Caco-2 (cell line): Measurements from ENCODE around the gene MT1E. TPM values are rescaled to one million over a fixed set of nuclear protein-coding genes. Genes with fewer than 3 reads are reported as not detected.

Source experiments
- BruUV-seq: library from RNA; stranded (reverse); fragments of 400-500 nt; replicated peaks from 2 replicates; lab custom pipeline; 2021; lab: Mats Ljungman, UMichigan
- CTCF ChIA-PET: fragments of 300-600 bp; sonication (Branson Sonifier 250); formaldehyde crosslinking; loops from one replicate; lab custom pipeline; 2022; ENCODE audit warnings: antibody characterized with exemption; lab: Charles Lee
- POLR2A ChIA-PET: fragments of 300-600 bp; sonication (Branson Sonifier 250); formaldehyde crosslinking; loops from one replicate; lab custom pipeline; 2022; ENCODE audit warnings: antibody characterized with exemption; lab: Charles Lee
- DNase-seq, 2 experiments: peaks; one replicate each; pipeline versions ENCODE4 v3.0.0 to v3.0.0-alpha.2; 2020 to 2022
- H3K27me3 ChIP-seq: replicated peaks from 2 replicates; pipeline ENCODE4 v1.6.0; 2011; ENCODE audit warnings: low read length; ENCODE audit not compliant: control insufficient read depth, insufficient read depth
- H3K36me3 ChIP-seq: 2 replicates; pipeline ENCODE4 v1.5.1; 2011; ENCODE audit warnings: low read length; ENCODE audit not compliant: control insufficient read depth, insufficient read depth
- H3K4me1 ChIP-seq: fragments of 250-450 bp; sonication (Bioruptor Pico); 2 replicates; pipeline ENCODE4 v1.5.1; 2020; ENCODE audit warnings: mild to moderate bottlenecking
- H3K4me3 ChIP-seq: 2 replicates; pipeline ENCODE4 v1.5.1; 2011; ENCODE audit warnings: low read depth, mild to moderate bottlenecking, control low read depth, low read length
- H3K9me3 ChIP-seq: fragments of 250-450 bp; sonication (Bioruptor Pico); 2 replicates; pipeline ENCODE4 v1.5.1; 2020; ENCODE audit warnings: mild to moderate bottlenecking, moderate library complexity
- H3K27ac Mint-ChIP-seq: one replicate; pipeline ENCODE4 v1.8.0; 2022; ENCODE audit warnings: mixed read lengths; ENCODE audit not compliant: unreplicated experiment
- H3K27me3 Mint-ChIP-seq: one replicate; pipeline ENCODE4 v1.8.0; 2022; ENCODE audit warnings: mixed read lengths; ENCODE audit not compliant: insufficient read depth, unreplicated experiment
- H3K36me3 Mint-ChIP-seq: one replicate; pipeline ENCODE4 v1.8.0; 2022; ENCODE audit warnings: mild to moderate bottlenecking, mixed read lengths; ENCODE audit not compliant: insufficient read depth, unreplicated experiment
- H3K4me1 Mint-ChIP-seq: one replicate; pipeline ENCODE4 v1.8.0; 2022; ENCODE audit warnings: low read depth, mixed read lengths; ENCODE audit not compliant: unreplicated experiment
- H3K4me3 Mint-ChIP-seq: one replicate; pipeline ENCODE4 v1.8.0; 2022; ENCODE audit warnings: mild to moderate bottlenecking, moderate library complexity, mixed read lengths; ENCODE audit not compliant: unreplicated experiment
- H3K9me3 Mint-ChIP-seq: one replicate; pipeline ENCODE4 v1.8.0; 2022; ENCODE audit warnings: mixed read lengths; ENCODE audit not compliant: unreplicated experiment
- intact Hi-C: fragments of 100-400 bp; cut with micrococcal nuclease; formaldehyde crosslinking; loops from one replicate; pipeline ENCODE4 v1.10.0; 2022; ENCODE audit not compliant: unreplicated experiment
- total RNA-seq: library from RNA; stranded (reverse); gene quantifications from 2 replicates; pipeline ENCODE4 v1.2.3, GENCODE V29; 2022
- TF ChIP-seq, protein P1 (sequence below), 2 experiments: fragments of 200-600 bp in 1 of 2; IDR thresholded peaks; 1 replicate in 1 of 2; 2 replicates in 1 of 2; pipeline versions ENCODE4 v1.5.1 to v1.8.0; 2011 to 2022; ENCODE audit warnings: antibody characterized with exemption in 1 of 2, control low read depth in 1 of 2, inconsistent platforms in 1 of 2, low read depth in 1 of 2, low read length in 1 of 2, mild to moderate bottlenecking in 1 of 2, moderate library complexity in 1 of 2; ENCODE audit not compliant: insufficient read depth in 1 of 2, severe bottlenecking in 1 of 2, unreplicated experiment in 1 of 2

Gene MT1E
- total RNA-seq, 1 experiment from 2014 or later: 2.0 TPM

DNA sequence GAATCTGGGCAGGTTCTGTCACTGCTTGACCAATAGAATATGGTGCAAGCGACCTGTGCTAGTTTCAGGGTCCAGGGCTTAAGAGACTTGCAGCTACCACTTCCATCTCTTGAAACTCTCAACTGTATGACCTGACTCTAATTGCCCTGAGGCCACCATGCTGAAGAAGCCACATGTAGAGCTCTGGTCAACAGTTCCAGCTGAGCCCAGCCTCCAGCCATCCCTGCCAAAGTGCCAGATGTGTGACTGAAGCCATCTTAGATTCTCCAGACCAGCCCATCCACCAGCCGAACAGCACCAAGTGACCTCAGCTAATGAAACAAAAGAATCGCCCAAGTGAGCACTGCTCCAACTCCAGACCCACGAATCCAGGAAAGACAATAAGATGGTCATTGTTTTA, 20.6 kb upstream of the MT1E start:
- Histone ChIP-seq H3K27me3 (no peaks in the 10 kb centered on the region; the same call in 1 of the 2 replicates), H3K36me3 (no peaks in the 10 kb centered on the region), H3K4me3 (no peak overlapping the region), H3K4me1 (peaks cover 11% of the 10 kb centered on the region; the same call in 1 of the 2 replicates), H3K9me3 (no peaks in the 10 kb centered on the region)
- ChIA-PET CTCF (interaction anchor here (1.8 to 5.3 kb wide), 2 partner anchors 18 to 97 kb away, joined by 4 to 95 read pairs; no protein-coding TSS in a partner anchor), POLR2A (interaction anchor here (0.5 kb wide), 1 partner anchor 13 kb away, joined by 3 read pairs; no protein-coding TSS in a partner anchor)
- peaks cover 9% of the 10 kb centered on the region for H3K27me3 Mint-ChIP-seq
- H3K4me3 Mint-ChIP-seq: no peak overlapping the region
- no peaks in the 10 kb centered on the region for H3K9me3 Mint-ChIP-seq
- TF ChIP-seq, protein P1, sequence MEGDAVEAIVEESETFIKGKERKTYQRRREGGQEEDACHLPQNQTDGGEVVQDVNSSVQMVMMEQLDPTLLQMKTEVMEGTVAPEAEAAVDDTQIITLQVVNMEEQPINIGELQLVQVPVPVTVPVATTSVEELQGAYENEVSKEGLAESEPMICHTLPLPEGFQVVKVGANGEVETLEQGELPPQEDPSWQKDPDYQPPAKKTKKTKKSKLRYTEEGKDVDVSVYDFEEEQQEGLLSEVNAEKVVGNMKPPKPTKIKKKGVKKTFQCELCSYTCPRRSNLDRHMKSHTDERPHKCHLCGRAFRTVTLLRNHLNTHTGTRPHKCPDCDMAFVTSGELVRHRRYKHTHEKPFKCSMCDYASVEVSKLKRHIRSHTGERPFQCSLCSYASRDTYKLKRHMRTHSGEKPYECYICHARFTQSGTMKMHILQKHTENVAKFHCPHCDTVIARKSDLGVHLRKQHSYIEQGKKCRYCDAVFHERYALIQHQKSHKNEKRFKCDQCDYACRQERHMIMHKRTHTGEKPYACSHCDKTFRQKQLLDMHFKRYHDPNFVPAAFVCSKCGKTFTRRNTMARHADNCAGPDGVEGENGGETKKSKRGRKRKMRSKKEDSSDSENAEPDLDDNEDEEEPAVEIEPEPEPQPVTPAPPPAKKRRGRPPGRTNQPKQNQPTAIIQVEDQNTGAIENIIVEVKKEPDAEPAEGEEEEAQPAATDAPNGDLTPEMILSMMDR (IDR thresholded peaks at IDR 0.05; ENCODE audit: insufficient read depth in 1 of 2, low read depth in 1 of 2, low read length in 1 of 2, severe bottlenecking in 1 of 2, unreplicated experiment in 1 of 2): no peak
- no peak for DNase-seq
- peaks cover 25% of the 10 kb centered on the region for H3K4me1 Mint-ChIP-seq
- no peak overlapping the region for H3K27ac Mint-ChIP-seq
- H3K36me3 Mint-ChIP-seq: no peaks in the 10 kb centered on the region
- intact Hi-C loops: loop anchor here (5.0 kb wide), 1 partner anchor 52 kb away; the partner anchor contains the start of gene MT1F
- no TSS peak for BruUV-seq

DNA sequence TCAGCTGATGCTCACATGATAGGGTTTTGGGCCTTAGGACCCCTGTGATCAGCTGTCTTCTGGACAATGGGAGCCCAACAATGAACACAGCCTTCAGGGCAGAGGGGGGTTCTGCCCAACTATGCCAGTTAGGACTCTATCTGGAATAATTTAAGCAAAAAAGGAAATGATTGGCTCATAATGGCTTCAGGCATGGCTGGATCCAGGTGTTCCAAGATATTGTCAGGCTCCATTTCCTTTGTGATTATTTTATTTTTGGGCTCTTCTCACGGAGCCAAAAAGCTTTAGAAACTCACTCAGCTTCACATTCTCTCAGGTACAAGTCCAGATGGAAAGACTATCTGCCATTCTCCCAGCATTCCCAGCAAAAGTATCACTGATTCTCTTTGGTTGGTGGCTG, 20.1 kb upstream of the MT1E start:
- H3K27ac Mint-ChIP-seq: no peak overlapping the region
- no peaks in the 10 kb centered on the region for H3K9me3 Mint-ChIP-seq
- H3K27me3 ChIP-seq: no peaks in the 10 kb centered on the region; the same call in 1 of the 2 replicates
- ChIA-PET CTCF (interaction anchor here (1.8 to 5.3 kb wide), 2 partner anchors 17 to 96 kb away, joined by 4 to 95 read pairs; no protein-coding TSS in a partner anchor), POLR2A (interaction anchor here (0.5 kb wide), 1 partner anchor 59 kb away, joined by 4 read pairs; no protein-coding TSS in a partner anchor)
- TF ChIP-seq, protein P1 (IDR thresholded peaks at IDR 0.05; ENCODE audit: insufficient read depth in 1 of 2, low read depth in 1 of 2, low read length in 1 of 2, severe bottlenecking in 1 of 2, unreplicated experiment in 1 of 2): no peak
- peaks cover 11% of the 10 kb centered on the region; the same call in 1 of the 2 replicates for H3K4me1 ChIP-seq
- no TSS peak for BruUV-seq
- no peak for DNase-seq
- peaks cover 8% of the 10 kb centered on the region for H3K27me3 Mint-ChIP-seq
- H3K9me3 ChIP-seq: no peaks in the 10 kb centered on the region
- no peak overlapping the region for H3K4me3 ChIP-seq
- H3K36me3 Mint-ChIP-seq: no peaks in the 10 kb centered on the region
- H3K4me3 Mint-ChIP-seq: no peak overlapping the region
- H3K36me3 ChIP-seq: no peaks in the 10 kb centered on the region
- peaks cover 21% of the 10 kb centered on the region for H3K4me1 Mint-ChIP-seq
- intact Hi-C loops: loop anchor here (5.0 kb wide), 1 partner anchor 52 kb away; the partner anchor contains the start of gene MT1F

DNA sequence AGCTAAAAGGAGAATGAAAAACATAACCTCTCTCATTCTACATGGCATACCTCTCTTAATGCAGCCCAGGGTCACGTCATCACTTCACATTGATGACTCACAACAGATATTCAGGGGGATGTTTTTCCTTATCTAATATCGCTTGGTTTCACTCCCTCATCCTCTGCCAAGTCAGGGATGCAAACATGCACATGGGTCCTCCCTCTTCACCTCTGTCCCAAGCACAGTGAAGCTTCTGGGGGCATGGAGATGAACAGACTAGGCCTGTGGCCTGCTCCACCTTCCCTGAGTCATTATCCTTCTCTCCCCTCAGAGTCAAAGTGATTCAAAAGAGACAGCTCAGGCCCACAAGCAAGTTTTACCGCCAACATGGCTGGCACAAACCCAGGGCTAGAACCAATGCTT, 19.5 kb upstream of the MT1E start:
- Histone ChIP-seq H3K27me3 (no peaks in the 10 kb centered on the region; the same call in 1 of the 2 replicates), H3K36me3 (no peaks in the 10 kb centered on the region), H3K4me3 (no peak overlapping the region), H3K9me3 (no peaks in the 10 kb centered on the region), H3K4me1 (peaks cover 11% of the 10 kb centered on the region; the same call in 1 of the 2 replicates)
- Mint-ChIP-seq H3K27ac (no peak overlapping the region), H3K4me3 (no peak overlapping the region), H3K4me1 (peaks cover 20% of the 10 kb centered on the region), H3K27me3 (peaks cover 6% of the 10 kb centered on the region), H3K9me3 (no peaks in the 10 kb centered on the region), H3K36me3 (no peaks in the 10 kb centered on the region)
- CTCF ChIA-PET: interaction anchor here (5.3 kb wide), 1 partner anchor 96 kb away, joined by 95 read pairs; no protein-coding TSS in a partner anchor
- no TSS peak for BruUV-seq
- intact Hi-C loops: loop anchor here (5.0 kb wide), 1 partner anchor 51 kb away; the partner anchor contains the start of gene MT1F
- no peak for DNase-seq
- TF ChIP-seq, protein P1 (IDR thresholded peaks at IDR 0.05; ENCODE audit: insufficient read depth in 1 of 2, low read depth in 1 of 2, low read length in 1 of 2, severe bottlenecking in 1 of 2, unreplicated experiment in 1 of 2): no peak
- POLR2A ChIA-PET: interaction anchor here (0.5 kb wide), 1 partner anchor 59 kb away, joined by 4 read pairs; no protein-coding TSS in a partner anchor
